Upper lobe of left lung (tissue), 4 donors: ENCODE results near the gene TNFAIP8L3.

Experiments
- CTCF ChIP-seq, 6 experiments: fragments of 450-650 bp in 4 of 6; fragments of 200-600 bp in 2 of 6; sonication (generic) in 2 of 6; IDR thresholded peaks; one replicate each; pipeline ENCODE4 v1.5.1; 2016 to 2019; ENCODE audit warnings: antibody characterized with exemption in 6 of 6
- EP300 ChIP-seq, 4 donors: sonication (generic); formaldehyde crosslinking; IDR thresholded peaks; one replicate each; pipeline ENCODE4 v1.5.1; 2017; ENCODE audit warnings: antibody characterized with exemption in 4 of 4, control low read depth in 2 of 4
- POLR2A ChIP-seq, 4 donors: fragments of 450-650 bp; IDR thresholded peaks; one replicate each; pipeline ENCODE4 v1.5.1; 2016 to 2017; ENCODE audit warnings: antibody characterized with exemption in 4 of 4, mild to moderate bottlenecking in 2 of 4
- POLR2AphosphoS5 ChIP-seq, 2 donors: sonication (generic); formaldehyde crosslinking; IDR thresholded peaks; one replicate each; pipeline ENCODE4 v1.5.1; 2017; ENCODE audit warnings: antibody characterized with exemption in 2 of 2

GRCh38 chr15:51111061-51111460 is 16.4 kb upstream of the TNFAIP8L3 start:
- TF ChIP-seq CTCF (IDR thresholded peaks at IDR 0.05): no peak
- TF ChIP-seq POLR2A (IDR thresholded peaks at IDR 0.05): no peak
- TF ChIP-seq POLR2AphosphoS5 (IDR thresholded peaks at IDR 0.05): no peak
- TF ChIP-seq EP300 (IDR thresholded peaks at IDR 0.05): no peak
